HG03159 (cell line): ENCODE measurements around the gene SAMD5.

ENCODE experiments used
- ATAC-seq: cut with Tn5 transposase; IDR thresholded peaks from one replicate; pipeline ENCODE4 v1.9.1; 2021; ENCODE audit warnings: mild to moderate bottlenecking, moderate library complexity; ENCODE audit not compliant: unreplicated experiment

Gene SAMD5

DNA sequence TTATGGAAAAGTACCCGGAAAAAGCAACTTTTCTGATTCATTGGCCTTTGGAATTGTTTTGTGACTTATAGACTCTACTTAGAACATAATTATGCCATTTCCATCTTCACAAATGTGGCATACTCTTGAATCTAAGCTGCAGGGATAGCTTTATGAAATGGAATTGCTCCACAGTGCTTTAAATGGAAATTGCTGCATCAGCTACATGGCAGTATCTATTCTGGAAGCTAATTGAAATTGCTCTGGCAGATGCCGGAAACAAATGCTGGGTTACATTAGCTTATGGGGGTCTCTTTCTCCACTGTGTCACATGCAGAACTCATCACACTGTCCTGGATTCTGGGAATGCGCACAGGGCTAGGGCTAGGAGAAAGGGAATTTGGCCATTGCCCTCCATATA is 108.9 kb downstream of the SAMD5 start:
- ATAC-seq = no peak

DNA sequence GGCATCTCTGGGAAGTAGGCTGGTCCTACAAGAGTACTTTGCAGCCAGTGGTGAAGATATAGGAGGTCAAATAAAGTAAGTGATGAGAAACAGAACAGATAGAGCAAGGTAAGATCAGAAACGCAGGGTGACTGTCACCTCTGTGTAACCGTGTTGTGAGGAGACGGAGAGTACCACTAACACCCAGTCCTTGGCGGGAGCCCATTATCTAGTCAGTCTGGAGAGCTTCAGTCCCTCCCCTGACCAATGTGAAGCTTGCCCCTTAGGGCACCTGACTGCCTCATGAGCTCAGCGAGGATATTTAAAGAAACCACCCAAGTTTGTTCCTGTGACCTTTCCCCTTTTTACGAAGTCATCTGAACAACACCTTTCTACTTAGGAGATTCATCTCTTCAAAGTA is 110.0 kb downstream of the SAMD5 start:
- no peak for ATAC-seq

DNA sequence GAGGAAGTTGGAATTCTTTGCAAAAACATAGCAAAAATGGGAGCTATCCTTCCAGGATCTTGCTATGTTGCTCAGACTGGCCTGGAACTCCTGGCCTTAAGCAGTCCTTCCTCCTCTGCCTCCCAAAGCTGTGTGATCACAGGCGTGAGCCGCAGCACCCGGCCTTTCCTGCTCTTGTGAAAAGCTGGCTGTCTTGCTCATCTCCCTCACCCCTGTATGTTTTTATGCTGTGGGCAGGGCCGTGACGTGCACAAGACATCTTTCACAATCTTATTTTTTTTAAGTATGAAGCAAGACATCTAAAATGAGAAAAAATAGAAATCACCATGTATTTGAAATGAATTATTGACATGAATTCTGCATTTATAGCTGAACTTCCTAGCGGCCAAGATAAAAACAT is 110.4 kb downstream of the SAMD5 start:
- no peak for ATAC-seq
